AG09319 (cell line): ENCODE measurements around the gene PTBP3.
"Not testable (repeated sequence)": the region's sequence is repeated elsewhere in the genome, so short reads cannot be mapped to it uniquely, and the experiment has no call there.

Experiments
- DNase-seq: peaks from one replicate; pipeline ENCODE4 v3.0.0-alpha.2; 2010; ENCODE audit warnings: low read depth; ENCODE audit errors: extremely low read depth
- TF ChIP-seq, protein P1 (sequence below): IDR thresholded peaks from 2 replicates; pipeline ENCODE4 v1.5.1; 2011; ENCODE audit warnings: low read depth, mild to moderate bottlenecking, inconsistent platforms, low read length, moderate library complexity

PTBP3 gene

DNA sequence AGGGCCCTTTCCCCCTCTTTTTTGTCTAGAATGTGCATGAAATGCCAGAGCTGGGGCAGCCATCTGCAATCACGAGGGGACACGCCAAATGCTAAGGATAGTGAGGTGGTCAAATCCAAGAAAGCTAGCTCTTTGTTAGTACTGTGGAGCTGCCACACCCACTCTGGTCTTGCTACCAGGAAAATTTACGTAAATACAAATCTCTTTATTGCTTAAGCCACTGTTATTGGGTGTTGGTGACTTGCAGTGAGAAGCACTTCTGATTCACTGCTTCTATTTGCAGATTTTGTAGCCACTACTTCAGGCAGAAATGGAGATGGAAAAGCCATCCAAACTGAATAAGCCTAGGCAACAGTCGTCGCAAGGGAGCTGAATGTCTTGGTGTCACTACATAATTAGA lies 132.7 kb downstream of the PTBP3 start:
- TF ChIP-seq, protein P1, sequence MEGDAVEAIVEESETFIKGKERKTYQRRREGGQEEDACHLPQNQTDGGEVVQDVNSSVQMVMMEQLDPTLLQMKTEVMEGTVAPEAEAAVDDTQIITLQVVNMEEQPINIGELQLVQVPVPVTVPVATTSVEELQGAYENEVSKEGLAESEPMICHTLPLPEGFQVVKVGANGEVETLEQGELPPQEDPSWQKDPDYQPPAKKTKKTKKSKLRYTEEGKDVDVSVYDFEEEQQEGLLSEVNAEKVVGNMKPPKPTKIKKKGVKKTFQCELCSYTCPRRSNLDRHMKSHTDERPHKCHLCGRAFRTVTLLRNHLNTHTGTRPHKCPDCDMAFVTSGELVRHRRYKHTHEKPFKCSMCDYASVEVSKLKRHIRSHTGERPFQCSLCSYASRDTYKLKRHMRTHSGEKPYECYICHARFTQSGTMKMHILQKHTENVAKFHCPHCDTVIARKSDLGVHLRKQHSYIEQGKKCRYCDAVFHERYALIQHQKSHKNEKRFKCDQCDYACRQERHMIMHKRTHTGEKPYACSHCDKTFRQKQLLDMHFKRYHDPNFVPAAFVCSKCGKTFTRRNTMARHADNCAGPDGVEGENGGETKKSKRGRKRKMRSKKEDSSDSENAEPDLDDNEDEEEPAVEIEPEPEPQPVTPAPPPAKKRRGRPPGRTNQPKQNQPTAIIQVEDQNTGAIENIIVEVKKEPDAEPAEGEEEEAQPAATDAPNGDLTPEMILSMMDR = no peak
- no peak for DNase-seq

- DNase-seq = no peak
- TF ChIP-seq, protein P1 = no peak
Measured at GRCh38 chr9:112198646-112199045, 134.8 kb downstream of the PTBP3 start.

DNA sequence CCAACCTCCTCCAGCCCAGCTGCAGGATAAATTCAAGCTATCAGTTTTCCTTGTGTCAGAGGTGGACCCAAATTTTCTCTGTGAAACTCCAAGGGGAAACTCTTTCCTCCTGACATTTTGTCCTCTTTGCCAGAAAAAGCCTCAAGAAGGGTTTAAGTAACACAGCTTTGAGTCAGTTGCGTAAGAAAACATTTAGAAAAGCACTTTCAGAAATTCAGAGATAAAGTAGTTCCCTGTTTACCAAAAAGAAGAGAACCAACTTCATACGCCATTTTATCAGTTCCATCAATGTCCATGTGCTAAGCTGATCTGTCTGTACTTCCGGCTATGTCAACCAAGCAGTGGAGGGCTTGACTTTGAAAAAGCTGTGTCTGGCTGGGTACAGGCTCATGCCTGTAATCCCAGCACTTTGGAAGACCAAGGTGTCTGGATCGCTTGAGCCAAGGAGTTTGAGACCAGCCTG lies 138.4 kb downstream of the PTBP3 start:
- TF ChIP-seq, protein P1 = no peak
- DNase-seq = no peak

- DNase-seq = no peak
- TF ChIP-seq, protein P1 = no peak
Measured at GRCh38 chr9:112193572-112194288, 139.7 kb downstream of the PTBP3 start.

- DNase-seq = not testable (repeated sequence)
Measured at GRCh38 chr9:112190320-112190719, 143.1 kb downstream of the PTBP3 start.

DNA sequence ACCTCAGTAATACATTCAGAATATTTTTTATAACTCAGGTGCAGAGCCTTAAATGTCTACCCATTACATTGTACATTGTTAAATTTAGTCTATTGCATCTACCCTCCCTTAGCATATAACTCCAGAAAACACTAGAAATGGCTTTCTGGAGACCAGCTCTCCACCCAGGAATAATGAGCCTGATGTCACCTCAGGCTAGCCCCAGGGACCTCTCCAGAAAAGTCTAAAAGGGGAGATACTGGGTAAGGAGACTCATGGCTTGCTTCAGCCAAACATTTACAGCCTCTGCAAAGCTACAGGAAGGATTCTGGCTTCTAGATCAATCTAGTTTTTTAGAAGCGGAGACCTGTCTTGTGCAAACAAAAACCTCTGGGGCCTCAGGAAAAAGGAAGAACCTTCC lies 144.5 kb downstream of the PTBP3 start:
- TF ChIP-seq, protein P1 = no peak
- no peak for DNase-seq

GRCh38 chr9:112187404-112187803 lies 146.0 kb downstream of the PTBP3 start:
- no peak for DNase-seq
- TF ChIP-seq, protein P1 = no peak

GRCh38 chr9:112186695-112187094 lies 146.7 kb downstream of the PTBP3 start:
- TF ChIP-seq, protein P1 = no peak
- no peak for DNase-seq
